Skin of body (tissue), 2 donors: ENCODE measurements around the gene ATP2C2. TPM values are rescaled to one million over a fixed set of nuclear protein-coding genes. Genes with fewer than 3 reads are reported as not detected.

Experiments
- DNase-seq: peaks from one replicate; lab custom pipeline; 2025; lab: John Stamatoyannopoulos, UW
- total RNA-seq: library from RNA; depleted of rRNA; stranded (reverse); fragments of >200 nt; gene quantifications from one replicate; pipeline ENCODE4 v1.2.3, GENCODE V29; 2014

Gene ATP2C2
- total RNA-seq, 1 donor from 2014 or later: 25.9 TPM

DNA sequence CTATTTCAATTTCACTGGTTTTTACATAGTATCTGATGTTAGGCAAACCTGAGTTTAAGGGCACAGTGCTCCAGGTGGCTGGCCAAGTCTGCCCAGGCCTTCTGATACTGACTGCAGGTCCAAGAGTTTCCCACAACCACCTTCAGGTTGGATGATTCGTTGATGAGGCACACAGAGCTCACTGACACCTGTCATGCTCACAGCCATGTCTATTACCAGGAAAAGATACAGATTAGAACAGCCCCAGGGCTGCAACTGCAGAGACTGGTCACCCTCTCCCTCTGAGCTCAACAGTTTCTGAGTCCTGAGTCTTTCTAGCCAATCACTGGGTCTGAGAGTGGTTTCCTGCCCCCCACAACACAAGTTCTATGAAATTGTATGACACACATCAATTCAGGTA, 98.9 kb downstream of the ATP2C2 start:
- no peak for DNase-seq

- no peak for DNase-seq
These were observed 99.4 kb downstream of the ATP2C2 start for GRCh38 chr16:84467709-84468108.

GRCh38 chr16:84471316-84471715, 103.0 kb downstream of the ATP2C2 start:
- no peak for DNase-seq

GRCh38 chr16:84471966-84472365, 103.6 kb downstream of the ATP2C2 start:
- no peak for DNase-seq

DNA sequence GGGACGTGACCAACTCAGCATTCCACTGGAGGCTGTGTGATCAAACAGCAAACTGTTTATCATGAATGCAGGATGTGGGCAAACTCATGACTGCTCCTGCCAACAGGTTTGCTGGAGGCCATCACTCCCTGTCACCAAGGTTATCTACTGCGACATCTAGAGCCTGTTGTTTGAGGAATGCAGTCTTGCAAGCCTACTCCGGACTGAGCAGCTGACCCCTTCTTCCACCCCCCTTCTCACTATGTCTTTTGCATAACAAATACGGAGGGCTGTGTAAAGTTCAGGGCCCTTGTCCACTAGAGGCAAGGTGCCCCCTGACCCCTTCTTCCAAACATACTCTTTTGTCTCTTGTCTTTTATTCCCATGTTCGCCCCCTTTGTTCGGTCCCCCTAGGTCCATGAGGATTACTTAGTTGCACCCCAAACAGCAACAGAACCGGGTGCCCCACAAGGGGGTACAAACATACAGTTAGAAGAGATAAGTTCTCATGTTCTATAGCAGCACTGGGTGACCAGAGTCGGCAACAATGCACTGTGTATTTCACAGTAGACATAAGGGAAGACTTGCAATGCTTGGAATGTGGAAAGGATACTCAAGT, 107.4 kb downstream of the ATP2C2 start:
- DNase-seq: no peak

DNA sequence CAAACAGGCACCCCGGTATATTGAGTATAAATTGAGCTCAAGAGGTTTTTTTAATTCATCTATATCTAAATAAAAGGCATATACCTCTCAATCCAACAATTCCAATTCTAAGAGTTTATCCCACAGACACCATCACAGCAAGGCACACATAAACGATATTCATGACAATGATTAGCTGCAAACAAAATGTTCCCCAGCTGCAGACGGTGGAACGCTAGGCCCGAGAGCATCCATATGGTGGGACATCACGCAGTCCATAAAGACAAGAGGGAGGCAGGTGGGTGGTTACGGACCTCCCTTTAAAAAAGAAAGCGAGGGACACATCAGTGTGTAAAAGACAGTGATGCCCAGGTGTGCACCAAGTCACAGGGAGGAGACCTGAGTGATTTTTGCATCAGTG, 108.1 kb downstream of the ATP2C2 start:
- no peak for DNase-seq

DNA sequence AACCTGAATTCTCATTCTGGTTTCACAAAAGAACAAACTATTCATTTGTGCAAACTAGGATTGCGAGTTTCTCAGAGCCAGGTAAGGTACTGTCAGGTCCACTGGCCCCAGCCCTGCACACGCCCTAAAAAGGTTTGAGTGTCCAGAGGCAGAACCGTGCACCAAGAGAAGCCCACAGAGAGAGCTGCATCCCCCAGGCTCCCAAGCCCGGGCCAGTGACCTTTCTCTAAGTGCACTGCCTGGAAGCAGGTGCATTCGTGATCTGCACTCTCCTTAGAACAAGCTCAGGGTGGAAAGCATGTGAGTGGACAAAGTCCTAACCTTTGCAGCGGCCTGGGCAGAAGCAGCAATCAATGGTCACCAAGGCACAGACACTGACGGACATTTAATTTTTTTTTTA, 109.3 kb downstream of the ATP2C2 start:
- DNase-seq: no peak

DNA sequence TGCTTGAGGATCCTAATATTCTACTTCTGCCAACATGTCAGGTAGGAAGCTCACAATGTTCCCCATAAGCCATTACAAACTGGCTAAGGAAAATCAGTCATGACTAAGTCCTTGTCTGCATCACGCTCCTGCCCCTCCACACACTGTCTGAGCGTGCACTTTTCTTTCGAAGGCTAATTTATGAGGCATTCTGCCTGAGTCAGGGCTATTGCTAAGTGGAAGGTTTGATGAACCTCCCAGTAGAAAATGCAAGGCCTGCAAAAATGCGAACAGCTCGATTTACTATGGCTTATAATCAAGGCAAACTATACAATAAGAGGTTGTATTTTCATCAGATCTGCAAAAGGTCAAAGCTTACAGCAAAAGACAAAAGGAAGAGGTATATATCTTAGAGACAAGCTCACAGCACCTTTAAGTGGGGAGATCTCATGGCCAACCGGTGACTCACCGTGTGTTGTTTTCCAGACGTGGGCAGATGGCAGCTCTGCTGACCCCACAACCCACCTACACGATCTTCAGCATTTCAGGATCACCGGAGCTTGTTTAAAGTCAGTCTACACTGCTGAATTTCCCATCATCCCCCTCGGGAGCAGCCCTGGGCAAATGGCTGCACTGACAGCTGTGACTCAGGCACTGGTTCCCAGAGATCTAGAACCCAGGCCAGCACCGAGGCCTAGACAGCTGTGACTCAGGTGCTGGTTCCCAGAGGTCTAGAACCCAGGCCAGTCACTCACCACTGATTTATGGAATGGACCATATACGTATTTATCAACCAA, 110.0 kb downstream of the ATP2C2 start:
- DNase-seq: no peak

- no peak for DNase-seq
These were observed 111.5 kb downstream of the ATP2C2 start for GRCh38 chr16:84479716-84480450.

GRCh38 chr16:84481051-84481735, 112.9 kb downstream of the ATP2C2 start:
- no peak for DNase-seq

- DNase-seq: no peak
These were observed 113.9 kb downstream of the ATP2C2 start for GRCh38 chr16:84482001-84482891.

DNA sequence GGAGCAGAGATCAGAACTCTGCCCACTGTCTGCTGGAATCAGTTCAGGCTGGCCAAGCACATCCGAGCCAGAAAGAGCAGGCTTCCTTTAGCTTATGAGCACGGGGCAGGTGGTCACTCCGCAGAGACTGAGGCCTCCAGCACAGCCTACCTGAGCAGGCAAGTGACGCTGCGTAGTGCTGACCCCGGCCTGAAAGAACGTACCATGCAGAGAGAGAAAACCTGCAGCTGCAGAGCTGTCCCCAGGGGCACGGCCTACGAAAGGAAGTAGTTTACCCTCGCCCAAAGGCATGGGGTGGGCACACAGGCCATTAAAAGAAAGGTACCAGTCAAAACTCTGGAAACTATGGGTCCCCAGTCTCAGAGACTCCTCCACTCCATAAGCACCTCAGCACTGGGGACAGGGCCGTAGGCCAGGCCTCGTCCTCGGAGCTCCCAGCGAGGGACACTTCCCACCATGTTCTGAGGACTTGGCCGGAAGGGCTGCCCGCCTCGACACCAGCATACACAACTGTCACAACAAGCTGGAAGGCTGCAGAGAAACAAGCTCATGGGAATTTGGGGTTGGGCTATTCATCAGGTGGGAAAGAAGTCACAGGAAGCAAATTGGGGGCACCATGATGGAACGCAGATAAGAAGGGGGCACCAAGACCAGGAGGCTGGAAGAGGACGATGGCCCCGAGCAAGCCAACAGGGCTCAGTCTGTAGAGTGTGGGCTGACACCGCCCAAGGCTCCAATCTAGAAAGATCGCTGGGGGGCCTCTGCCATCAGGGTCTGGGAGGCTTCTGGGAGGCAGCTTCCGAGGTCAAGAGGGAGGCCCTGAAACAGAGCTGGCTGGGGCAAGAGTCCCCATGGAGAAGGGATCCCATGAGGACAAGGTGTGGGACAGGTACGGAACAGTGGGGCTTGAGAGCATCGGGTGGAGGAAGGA, 114.9 kb downstream of the ATP2C2 start:
- DNase-seq: no peak

DNA sequence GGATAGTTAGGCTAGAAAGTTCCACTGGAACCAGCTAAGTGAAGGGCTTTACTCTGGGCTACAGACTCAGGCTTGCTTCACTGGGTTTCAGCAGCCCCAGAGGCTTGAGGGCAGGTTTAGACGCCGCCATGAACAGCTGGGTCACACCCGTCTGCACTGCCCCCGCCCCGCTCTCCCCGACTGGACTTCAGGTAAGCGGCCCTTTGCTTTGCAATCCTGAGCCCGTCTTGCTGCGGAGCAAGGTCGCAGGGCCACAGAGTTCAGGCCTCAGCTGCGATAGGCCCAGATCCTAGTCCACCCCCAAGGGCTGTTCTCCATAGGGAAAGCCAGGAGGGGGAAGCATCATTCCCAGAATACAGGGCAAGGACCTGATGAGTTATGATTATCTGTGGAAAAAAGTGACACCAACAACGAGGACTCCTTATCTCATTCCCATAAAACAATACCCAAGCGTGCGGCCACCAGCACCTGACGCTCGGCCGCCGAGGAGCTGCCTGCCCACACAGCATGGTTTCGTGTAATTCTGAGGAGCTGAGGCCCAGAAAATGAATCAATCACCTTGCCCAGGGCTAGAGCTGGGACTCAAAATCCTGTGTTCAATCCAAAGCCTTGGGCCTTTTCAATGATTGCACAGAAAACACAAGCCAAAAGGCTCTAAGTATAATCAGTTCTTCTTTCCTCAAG, 115.7 kb downstream of the ATP2C2 start:
- DNase-seq: no peak

GRCh38 chr16:84484579-84485254, 116.4 kb downstream of the ATP2C2 start:
- no peak for DNase-seq

DNA sequence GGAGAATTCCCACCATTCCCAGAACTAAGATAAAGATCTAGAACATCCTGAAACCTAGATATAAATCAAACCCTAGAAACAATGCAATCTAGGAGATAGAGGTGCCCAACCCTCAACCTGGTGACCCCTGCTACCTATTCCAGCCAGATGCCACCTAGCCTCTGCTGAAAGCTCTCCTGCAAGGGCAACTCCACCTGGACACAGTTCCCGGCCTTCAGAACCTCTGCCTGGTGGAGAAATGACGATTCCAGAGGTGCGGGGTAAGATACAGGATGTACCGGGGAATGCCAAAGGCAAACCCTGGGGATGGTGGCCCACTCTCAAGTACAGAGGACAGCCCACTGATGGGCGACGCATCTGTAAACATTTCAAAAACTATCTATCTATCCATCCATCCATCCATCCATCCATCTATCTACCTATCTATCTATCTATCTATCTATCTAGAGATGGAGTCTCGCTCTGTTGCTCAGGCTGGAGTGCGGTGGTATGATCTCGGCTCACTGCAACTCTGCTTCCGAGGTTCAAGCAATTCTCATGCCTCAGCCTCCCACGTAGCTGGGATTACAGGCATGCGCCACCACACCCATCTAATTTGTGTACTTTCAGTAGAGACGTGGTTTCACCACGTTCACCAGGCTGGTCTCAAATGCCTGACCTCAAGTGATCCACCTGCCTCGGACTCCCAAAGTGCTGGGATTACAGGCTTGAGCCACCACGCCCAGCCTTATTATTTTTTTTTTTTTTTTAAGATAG, 117.1 kb downstream of the ATP2C2 start:
- DNase-seq: no peak

GRCh38 chr16:84486126-84486525, 117.8 kb downstream of the ATP2C2 start:
- no peak for DNase-seq

GRCh38 chr16:84486551-84487235, 118.4 kb downstream of the ATP2C2 start:
- no peak for DNase-seq
